H1 (cell line): ENCODE data around the gene CXCL14. TPM values are rescaled to one million over a fixed set of nuclear protein-coding genes. Genes with fewer than 3 reads are reported as not detected.

Source experiments
- CTCF ChIA-PET: fragments of 300-600 bp; sonication (Branson Sonifier 250); formaldehyde crosslinking; loops from one replicate; lab custom pipeline; 2021; ENCODE audit not compliant: partially characterized antibody; lab: Charles Lee
- POLR2A ChIA-PET: fragments of 300-600 bp; sonication (Branson Sonifier 250); formaldehyde crosslinking; loops from one replicate; lab custom pipeline; 2021; ENCODE audit warnings: inconsistent platforms; ENCODE audit not compliant: partially characterized antibody; lab: Charles Lee
- DNase-seq, 2 experiments: peaks; one replicate each; pipeline versions ENCODE4 v3.0.0 to v3.0.0-alpha.2; 2010 to 2022; ENCODE audit warnings: low spot score in 2 of 2, low read depth in 1 of 2, mixed read lengths in 1 of 2
- FAIRE-seq: peaks from 2 replicates; lab custom pipeline; 2011; peaks lifted over from hg19 to GRCh38; lab: Jason Lieb, UNC
- H2AFZ ChIP-seq: 2 replicates; pipeline ENCODE4 v1.8.1; 2012; ENCODE audit warnings: low read length, inconsistent platforms
- H2AK5ac ChIP-seq: 2 replicates; pipeline ENCODE4 v1.6.1; 2013; ENCODE audit warnings: low read depth, low read length
- H2BK120ac ChIP-seq: replicated peaks from 2 replicates; pipeline ENCODE3; 2013; ENCODE audit warnings: low read depth, low read length, inconsistent platforms
- H2BK12ac ChIP-seq: 2 replicates; pipeline ENCODE4 v1.6.1; 2013; ENCODE audit warnings: low read depth, low read length
- H2BK15ac ChIP-seq: 2 replicates; pipeline ENCODE4 v1.6.1; 2013; ENCODE audit warnings: low read length
- H2BK20ac ChIP-seq: 2 replicates; pipeline ENCODE4 v1.6.1; 2013; ENCODE audit warnings: low read length
- H2BK5ac ChIP-seq: 2 replicates; pipeline ENCODE4 v1.6.1; 2013; ENCODE audit warnings: low read depth, low read length
- H3K14ac ChIP-seq: 2 replicates; pipeline ENCODE4 v1.6.1; 2013; ENCODE audit warnings: inconsistent platforms; ENCODE audit not compliant: insufficient read length
- H3K18ac ChIP-seq: 2 replicates; pipeline ENCODE4 v1.6.1; 2013; ENCODE audit warnings: low read length; ENCODE audit errors: extremely low read depth
- H3K23ac ChIP-seq: 2 replicates; pipeline ENCODE4 v1.6.1; 2013; ENCODE audit warnings: inconsistent platforms; ENCODE audit not compliant: insufficient read length
- H3K23me2 ChIP-seq: 2 replicates; pipeline ENCODE4 v1.6.1; 2013; ENCODE audit warnings: low read depth, low read length
- H3K27ac ChIP-seq: 2 replicates; pipeline ENCODE4 v1.6.1; 2011; ENCODE audit warnings: low read depth, low read length, inconsistent platforms
- H3K27me3 ChIP-seq, 4 experiments: replicated peaks in 1 of 4; 1 replicate in 1 of 4; 2 replicates in 3 of 4; pipeline versions ENCODE4 v1.6.1 to v1.8.1; 2011 to 2013; ENCODE audit warnings: low read length in 3 of 4, mild to moderate bottlenecking in 3 of 4, inconsistent platforms in 2 of 4, mixed read lengths in 2 of 4, moderate library complexity in 1 of 4; ENCODE audit not compliant: control insufficient read depth in 3 of 4, insufficient read depth in 3 of 4; ENCODE audit errors: extremely low read depth in 1 of 4
- H3K36me3 ChIP-seq, 4 experiments: 2 replicates each; pipeline versions ENCODE4 v1.6.1 to v1.8.1; 2011 to 2013; ENCODE audit warnings: mild to moderate bottlenecking in 4 of 4, low read length in 3 of 4, moderate library complexity in 2 of 4, control low read depth in 1 of 4, inconsistent platforms in 1 of 4; ENCODE audit not compliant: insufficient read depth in 4 of 4, control insufficient read depth in 2 of 4
- H3K4ac ChIP-seq: replicated peaks from 2 replicates; pipeline ENCODE3; 2013; ENCODE audit warnings: low read length, low read depth, mixed read lengths, inconsistent platforms; ENCODE audit not compliant: insufficient read length
- H3K4me1 ChIP-seq, 4 experiments: replicated peaks in 1 of 4; 1 replicate in 1 of 4; 2 replicates in 3 of 4; pipeline versions ENCODE4 v1.6.1 to v1.8.1; 2011 to 2013; ENCODE audit warnings: low read length in 3 of 4, inconsistent platforms in 2 of 4, mixed read lengths in 1 of 4; ENCODE audit not compliant: insufficient read depth in 4 of 4, control insufficient read depth in 3 of 4
- H3K4me2 ChIP-seq, 2 experiments: 2 replicates each; pipeline versions ENCODE4 v1.6.1 to v1.8.1; 2011 to 2013; ENCODE audit warnings: low read depth in 2 of 2, low read length in 2 of 2, control low read depth in 1 of 2, inconsistent platforms in 1 of 2, mild to moderate bottlenecking in 1 of 2; ENCODE audit not compliant: insufficient read depth in 1 of 2
- H3K4me3 ChIP-seq, 4 experiments: fragments of 200-600, 300-600 bp in 1 of 4; sonication (generic), shearing (Covaris generic), sonication (Bioruptor Twin) in 1 of 4; 2 replicates each; pipeline versions ENCODE4 v1.5.1 to v1.8.1; 2011 to 2016; ENCODE audit warnings: low read length in 4 of 4, low read depth in 3 of 4, control low read depth in 2 of 4, inconsistent platforms in 2 of 4, mild to moderate bottlenecking in 2 of 4, mixed read lengths in 1 of 4, moderate library complexity in 1 of 4; ENCODE audit not compliant: insufficient read depth in 2 of 4; ENCODE audit errors: extremely low read depth in 1 of 4
- H3K56ac ChIP-seq: replicated peaks from 2 replicates; pipeline ENCODE3; 2013; ENCODE audit warnings: low read depth, mild to moderate bottlenecking, mixed read lengths, low read length, inconsistent platforms; ENCODE audit not compliant: insufficient read length
- H3K79me1 ChIP-seq: 2 replicates; pipeline ENCODE4 v1.6.1; 2013; ENCODE audit warnings: low read depth, low read length, control low read depth
- H3K79me2 ChIP-seq, 2 experiments: 2 replicates each; pipeline versions ENCODE4 v1.6.1 to v1.8.1; 2012 to 2013; ENCODE audit warnings: low read length in 2 of 2, mild to moderate bottlenecking in 2 of 2, inconsistent platforms in 1 of 2; ENCODE audit not compliant: insufficient read depth in 2 of 2, control insufficient read depth in 1 of 2
- H3K9ac ChIP-seq, 4 experiments: replicated peaks in 1 of 4; 1 replicate in 1 of 4; 2 replicates in 3 of 4; pipeline versions ENCODE4 v1.6.1 to v1.8.1; 2011 to 2013; ENCODE audit warnings: low read depth in 3 of 4, low read length in 3 of 4, control low read depth in 2 of 4, mild to moderate bottlenecking in 2 of 4, moderate library complexity in 2 of 4, inconsistent platforms in 1 of 4; ENCODE audit errors: extremely low read depth in 1 of 4
- H3K9me3 ChIP-seq, 2 experiments: 2 replicates each; pipeline versions ENCODE4 v1.6.1 to v1.8.1; 2012 to 2013; ENCODE audit warnings: mild to moderate bottlenecking in 2 of 2, moderate library complexity in 2 of 2, control low read depth in 1 of 2, inconsistent platforms in 1 of 2, low read depth in 1 of 2, low read length in 1 of 2, mixed read lengths in 1 of 2; ENCODE audit not compliant: insufficient read depth in 2 of 2
- H4K20me1 ChIP-seq, 2 experiments: replicated peaks in 1 of 2; 2 replicates each; pipeline versions ENCODE3 to v1.8.1; 2011 to 2013; ENCODE audit warnings: inconsistent platforms in 2 of 2, low read length in 2 of 2, mild to moderate bottlenecking in 1 of 2; ENCODE audit not compliant: insufficient read depth in 2 of 2, control insufficient read depth in 1 of 2
- H4K5ac ChIP-seq: 2 replicates; pipeline ENCODE4 v1.6.1; 2013; ENCODE audit warnings: low read length, low read depth, mixed read lengths, inconsistent platforms; ENCODE audit not compliant: insufficient read length
- H4K8ac ChIP-seq: 2 replicates; pipeline ENCODE4 v1.8.0; 2013; ENCODE audit warnings: mild to moderate bottlenecking, moderate library complexity, low read length, inconsistent platforms; ENCODE audit not compliant: insufficient read depth; ENCODE audit errors: extremely low read depth
- H4K91ac ChIP-seq: replicated peaks from 2 replicates; pipeline ENCODE3; 2013; ENCODE audit warnings: low read length, mixed read lengths, inconsistent platforms; ENCODE audit not compliant: insufficient read length
- KDM5A ChIP-seq: fragments of 200-600 bp; IDR thresholded peaks from 2 replicates; pipeline ENCODE4 v1.7.1; 2012; ENCODE audit warnings: mild to moderate bottlenecking, low read length, inconsistent platforms, mixed read lengths
- NRF1 ChIP-seq: IDR thresholded peaks from 2 replicates; pipeline ENCODE4 v1.6.1; 2011; ENCODE audit warnings: mild to moderate bottlenecking, low read depth, low read length, improper control_type of control experiment
- WGBS, 2 experiments: shearing (Covaris generic) in 1 of 2; methylation state at CpG; one replicate each; pipeline versions ENCODE4 v1.1.6 to v1.1.7; 2013 to 2015; ENCODE audit warnings: low lambda C conversion rate in 2 of 2, mixed read lengths in 2 of 2, inconsistent platforms in 1 of 2, low coverage in 1 of 2, missing lambda C conversion rate in 1 of 2; ENCODE audit not compliant: insufficient replicate concordance in 2 of 2, insufficient coverage in 1 of 2, insufficient read length in 1 of 2; ENCODE audit errors: extremely low coverage in 1 of 2, missing lambda C conversion rate in 1 of 2; 5-methylcytosine and 5-hydroxymethylcytosine counted together
- polyA plus RNA-seq, 7 experiments: library from polyadenylated mRNA; depleted of rRNA in 3 of 7; stranded (reverse) in 5 of 7; unstranded in 2 of 7; fragments of >200 nt in 5 of 7; fragments of 200-250 nt in 2 of 7; gene quantifications; 1 replicate in 5 of 7; 2 replicates in 1 of 7; 4 replicates in 1 of 7; pipeline versions ENCODE4 v1.2.1 to v1.2.3, GENCODE V29; 2011 to 2013; ENCODE audit warnings: missing spikeins in 2 of 7, mixed read lengths in 2 of 7
- total RNA-seq: library from RNA; stranded (reverse); fragmentation: NEBNext Ultra II Directional; extraction: Animal tissue kit (Norgen Biotek cat#: 25700); gene quantifications from 2 replicates; pipeline ENCODE4 v1.2.1, GENCODE V29; 2021

The CXCL14 gene
- total and polyA plus RNA-seq, 2 of the 8 experiments (the other 6 are each of a cell fraction or from before 2014, with no cell fraction given), result 1.5 to 1.8 TPM

DNA sequence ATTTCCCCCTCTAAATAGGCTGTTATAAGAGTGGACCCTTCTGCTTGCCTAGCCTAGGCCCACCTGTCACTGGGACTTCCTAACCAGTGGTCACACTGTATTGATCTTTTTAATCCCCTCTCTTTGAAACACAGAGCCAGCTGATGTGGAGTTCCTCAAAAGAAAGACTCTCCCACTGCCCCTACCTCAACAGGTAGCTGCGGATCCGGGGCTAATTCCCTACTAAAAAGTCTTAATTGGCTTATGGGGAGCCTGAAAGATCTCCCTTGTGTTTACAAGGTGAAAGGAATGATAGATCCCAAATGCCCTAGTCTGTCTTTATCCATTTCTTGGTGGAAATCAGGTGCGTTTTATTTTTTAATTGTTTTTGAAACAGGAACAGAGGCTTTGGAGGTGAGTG, 45.0 kb downstream of the CXCL14 start:
- no peak overlapping the region for H4K5ac ChIP-seq
- H3K4me3 ChIP-seq, result no peak overlapping the region
- WGBS, 2 experiments, result 33% methylated on average over 3 of the region's 3 CpGs; no CpG with 5 or more reads in 1 of the 2 experiments
- no peak overlapping the region for H2BK12ac ChIP-seq
- peaks cover 9 to 15% of the 10 kb centered on the region in 2 experiments for H3K9me3 ChIP-seq
- CTCF ChIA-PET, result interaction anchor here (0.7 to 7.0 kb wide), 7 partner anchors 12 to 67 kb away, joined by 3 to 77 read pairs (median 8); no protein-coding TSS in a partner anchor
- no peak overlapping the region for H3K56ac ChIP-seq
- no peak overlapping the region for H2AFZ ChIP-seq
- H3K23me2 ChIP-seq, result peaks cover 10% of the 10 kb centered on the region; the same call in 1 of the 2 replicates
- no peak overlapping the region for H3K27ac ChIP-seq
- H3K18ac ChIP-seq, result no peak overlapping the region
- H2AK5ac ChIP-seq, result no peak overlapping the region
- DNase-seq (no peak), FAIRE-seq (no peak)
- H3K36me3 ChIP-seq, result peaks cover 0 to 11% (median 0%) of the 10 kb centered on the region in 4 experiments; a peak in 2 of 8 replicates
- H3K27me3 ChIP-seq, result peaks cover 77 to 100% (median 92%) of the 10 kb centered on the region in 4 experiments
- no peak overlapping the region for H3K23ac ChIP-seq
- peaks cover 0 to 12% (median 11%) of the 10 kb centered on the region in 4 experiments; a peak in 6 of 7 replicates for H3K4me1 ChIP-seq
- H4K20me1 ChIP-seq, result peaks cover 17 to 23% of the 10 kb centered on the region in 2 experiments
- no peak overlapping the region for H3K4ac ChIP-seq
- H3K14ac ChIP-seq, result no peak overlapping the region
- H2BK20ac ChIP-seq, result no peak overlapping the region
- no peak overlapping the region for H3K9ac ChIP-seq
- no peaks in the 10 kb centered on the region for H3K79me2 ChIP-seq
- H2BK120ac ChIP-seq, result no peak overlapping the region
- no peaks in the 10 kb centered on the region for H3K79me1 ChIP-seq
- no peak overlapping the region for H2BK15ac ChIP-seq
- POLR2A ChIA-PET, result interaction anchor here (0.7 to 1.2 kb wide), 2 partner anchors 43 to 370 kb away, joined by 3 read pairs; no protein-coding TSS in a partner anchor
- no peak overlapping the region; a peak in 1 of 4 replicates for H3K4me2 ChIP-seq
- H4K91ac ChIP-seq, result no peak overlapping the region
- H2BK5ac ChIP-seq, result no peak overlapping the region
- H4K8ac ChIP-seq, result no peak overlapping the region
- TF ChIP-seq NRF1 (no peak), KDM5A (no peak)
